ENCODE data around the gene TSPEAR. TPM values are rescaled to one million over a fixed set of nuclear protein-coding genes. Genes with fewer than 3 reads are reported as not detected.
"Not testable (repeated sequence)": the region's sequence is repeated elsewhere in the genome, so short reads cannot be mapped to it uniquely, and the experiment has no call there.

The TSPEAR gene
- total and polyA plus RNA-seq, 11 donors, result 0.01 to 2.6 (median 0.71) TPM; not detected in 2

DNA sequence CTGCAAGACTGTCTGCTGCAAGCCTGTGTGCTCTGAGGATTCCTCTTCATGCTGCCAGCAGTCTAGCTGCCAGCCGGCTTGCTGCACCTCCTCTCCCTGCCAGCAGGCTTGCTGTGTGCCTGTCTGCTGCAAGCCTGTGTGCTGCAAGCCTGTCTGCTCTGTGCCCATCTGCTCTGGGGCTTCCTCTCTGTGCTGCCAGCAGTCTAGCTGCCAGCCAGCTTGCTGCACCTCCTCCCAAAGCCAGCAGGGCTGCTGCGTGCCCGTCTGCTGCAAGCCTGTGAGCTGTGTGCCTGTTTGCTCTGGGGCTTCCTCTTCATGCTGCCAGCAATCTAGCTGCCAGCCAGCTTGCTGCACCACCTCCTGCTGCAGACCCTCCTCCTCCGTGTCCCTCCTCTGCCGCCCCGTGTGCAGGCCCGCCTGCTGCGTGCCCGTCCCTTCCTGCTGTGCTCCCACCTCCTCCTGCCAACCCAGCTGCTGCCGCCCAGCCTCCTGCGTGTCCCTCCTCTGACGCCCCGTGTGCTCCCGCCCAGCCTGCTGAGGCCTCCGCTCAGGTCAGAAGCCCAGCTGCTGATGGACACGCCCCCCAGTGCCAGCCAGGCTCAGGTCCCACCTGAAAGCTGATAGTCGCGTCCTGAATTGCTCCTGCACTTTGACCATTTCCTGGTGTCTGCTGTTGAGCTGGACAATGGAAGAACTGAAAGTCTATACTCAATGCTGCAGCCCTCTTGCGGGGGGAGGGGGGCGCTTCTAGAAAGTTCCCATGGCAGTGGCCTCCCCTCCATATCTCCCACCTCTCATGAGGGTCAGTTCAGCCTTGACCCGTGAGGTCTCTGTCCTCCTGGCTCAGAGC, 136.7 kb downstream of the TSPEAR start:
- H3K27ac ChIP-seq, result no peak overlapping the region
- TF ChIP-seq, protein P1, sequence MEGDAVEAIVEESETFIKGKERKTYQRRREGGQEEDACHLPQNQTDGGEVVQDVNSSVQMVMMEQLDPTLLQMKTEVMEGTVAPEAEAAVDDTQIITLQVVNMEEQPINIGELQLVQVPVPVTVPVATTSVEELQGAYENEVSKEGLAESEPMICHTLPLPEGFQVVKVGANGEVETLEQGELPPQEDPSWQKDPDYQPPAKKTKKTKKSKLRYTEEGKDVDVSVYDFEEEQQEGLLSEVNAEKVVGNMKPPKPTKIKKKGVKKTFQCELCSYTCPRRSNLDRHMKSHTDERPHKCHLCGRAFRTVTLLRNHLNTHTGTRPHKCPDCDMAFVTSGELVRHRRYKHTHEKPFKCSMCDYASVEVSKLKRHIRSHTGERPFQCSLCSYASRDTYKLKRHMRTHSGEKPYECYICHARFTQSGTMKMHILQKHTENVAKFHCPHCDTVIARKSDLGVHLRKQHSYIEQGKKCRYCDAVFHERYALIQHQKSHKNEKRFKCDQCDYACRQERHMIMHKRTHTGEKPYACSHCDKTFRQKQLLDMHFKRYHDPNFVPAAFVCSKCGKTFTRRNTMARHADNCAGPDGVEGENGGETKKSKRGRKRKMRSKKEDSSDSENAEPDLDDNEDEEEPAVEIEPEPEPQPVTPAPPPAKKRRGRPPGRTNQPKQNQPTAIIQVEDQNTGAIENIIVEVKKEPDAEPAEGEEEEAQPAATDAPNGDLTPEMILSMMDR (IDR thresholded peaks at IDR 0.05), result no peak
- no peak for TF ChIP-seq POLR2A (IDR thresholded peaks at IDR 0.05)
- H3K4me3 ChIP-seq, result no peak overlapping the region
- H3K27me3 ChIP-seq, result peaks cover 0 to 17% (median 0%) of the 10 kb centered on the region in 9 donors
- no peaks in the 10 kb centered on the region for H3K36me3 ChIP-seq
- no peaks in the 10 kb centered on the region for H3K4me1 ChIP-seq
- ATAC-seq (no peak), DNase-seq (no peak)
- peaks cover 0 to 37% (median 9%) of the 10 kb centered on the region in 12 donors for H3K9me3 ChIP-seq
- intact Hi-C loops (cut with DNase I), result no loop called here
- 38 to 47% (median 42%) methylated on average over 18 to 21 of the region's 21 CpGs for WGBS, 4 donors

DNA sequence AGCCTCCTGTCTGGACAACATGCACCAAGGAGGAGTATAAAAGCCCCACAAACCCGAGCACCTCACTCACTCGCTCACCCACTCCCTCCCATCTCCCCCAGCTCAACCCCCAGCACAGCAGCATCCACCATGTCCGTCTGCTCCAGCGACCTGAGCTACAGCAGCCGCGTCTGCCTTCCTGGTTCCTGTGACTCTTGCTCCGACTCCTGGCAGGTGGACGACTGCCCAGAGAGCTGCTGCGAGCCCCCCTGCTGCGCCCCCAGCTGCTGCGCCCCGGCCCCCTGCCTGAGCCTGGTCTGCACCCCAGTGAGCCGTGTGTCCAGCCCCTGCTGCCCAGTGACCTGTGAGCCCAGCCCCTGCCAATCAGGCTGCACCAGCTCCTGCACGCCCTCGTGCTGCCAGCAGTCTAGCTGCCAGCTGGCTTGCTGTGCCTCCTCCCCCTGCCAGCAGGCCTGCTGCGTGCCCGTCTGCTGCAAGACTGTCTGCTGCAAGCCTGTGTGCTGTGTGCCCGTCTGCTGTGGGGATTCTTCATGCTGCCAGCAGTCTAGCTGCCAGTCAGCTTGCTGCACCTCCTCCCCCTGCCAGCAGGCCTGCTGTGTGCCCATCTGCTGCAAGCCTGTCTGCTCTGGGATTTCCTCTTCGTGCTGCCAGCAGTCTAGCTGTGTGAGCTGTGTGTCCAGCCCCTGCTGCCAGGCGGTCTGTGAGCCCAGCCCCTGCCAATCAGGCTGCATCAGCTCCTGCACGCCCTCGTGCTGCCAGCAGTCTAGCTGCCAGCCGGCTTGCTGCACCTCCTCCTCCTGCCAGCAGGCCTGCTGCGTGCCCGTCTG, 137.5 kb downstream of the TSPEAR start, which contains the start of gene KRTAP10-4:
Gene KRTAP10-4, plus strand, starts transcription at position 100 of the 827 bp plus-strand sequence. Its CDS starts 30 bp downstream, at position 130.
- H3K9me3 ChIP-seq, result peaks cover 0 to 37% (median 9%) of the 10 kb centered on the region in 12 donors
- 54 to 73% (median 59%) methylated on average over 15 to 22 of the region's 25 CpGs for WGBS, 4 donors
- H3K36me3 ChIP-seq; H3K4me1 ChIP-seq; H3K4me3 ChIP-seq; intact Hi-C loops (cut with DNase I); H3K27ac ChIP-seq: not testable (repeated sequence)
- peak in 1 of 4 donors; percentile 44 for ATAC-seq
- peaks cover 0 to 17% (median 0%) of the 10 kb centered on the region in 9 donors for H3K27me3 ChIP-seq
- DNase-seq, result peak in 1 of 5 donors; percentile 58

DNA sequence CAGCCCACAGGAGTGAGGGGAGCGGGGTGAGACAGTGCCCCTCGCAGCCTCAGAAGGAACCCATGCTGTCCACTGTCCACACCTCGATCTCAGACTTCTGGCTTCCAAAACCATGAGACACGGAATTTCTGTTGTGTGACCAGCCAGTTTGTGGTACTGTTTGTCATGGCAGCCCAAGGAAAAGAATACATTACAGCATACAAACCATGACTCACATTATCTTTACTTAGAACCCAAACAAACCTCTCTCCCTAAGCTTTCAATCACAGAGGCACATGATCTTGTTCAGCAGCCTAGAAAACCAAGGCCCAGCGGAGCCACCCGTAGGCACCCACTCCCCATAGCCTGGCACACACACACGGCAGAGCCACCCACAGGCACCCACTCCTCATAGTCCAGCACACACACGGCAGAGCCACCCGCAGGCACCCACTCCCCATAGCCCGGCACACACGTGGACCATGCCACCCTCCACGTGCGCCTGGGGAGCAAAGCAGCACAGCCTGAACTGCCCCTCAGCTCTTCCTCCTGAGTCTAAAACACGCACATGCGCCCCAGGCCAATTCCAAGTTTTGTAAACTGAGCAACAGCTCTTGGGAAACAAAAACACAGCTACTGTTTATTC, 138.3 kb downstream of the TSPEAR start:
- H3K4me3 ChIP-seq, result no peak overlapping the region
- peaks cover 0 to 34% (median 9%) of the 10 kb centered on the region in 12 donors for H3K9me3 ChIP-seq
- H3K27ac ChIP-seq, result no peak overlapping the region
- ATAC-seq (no peak), DNase-seq (no peak)
- H3K27me3 ChIP-seq, result peaks cover 0 to 21% (median 0%) of the 10 kb centered on the region in 9 donors
- 79 to 87% (median 83%) methylated on average over 15 of the region's 15 CpGs for WGBS, 4 donors
- no peaks in the 10 kb centered on the region for H3K4me1 ChIP-seq
- TF ChIP-seq, protein P1 (IDR thresholded peaks at IDR 0.05), result no peak
- TF ChIP-seq POLR2A (IDR thresholded peaks at IDR 0.05), result no peak
- H3K36me3 ChIP-seq, result no peaks in the 10 kb centered on the region
- intact Hi-C loops (cut with DNase I), result no loop called here

DNA sequence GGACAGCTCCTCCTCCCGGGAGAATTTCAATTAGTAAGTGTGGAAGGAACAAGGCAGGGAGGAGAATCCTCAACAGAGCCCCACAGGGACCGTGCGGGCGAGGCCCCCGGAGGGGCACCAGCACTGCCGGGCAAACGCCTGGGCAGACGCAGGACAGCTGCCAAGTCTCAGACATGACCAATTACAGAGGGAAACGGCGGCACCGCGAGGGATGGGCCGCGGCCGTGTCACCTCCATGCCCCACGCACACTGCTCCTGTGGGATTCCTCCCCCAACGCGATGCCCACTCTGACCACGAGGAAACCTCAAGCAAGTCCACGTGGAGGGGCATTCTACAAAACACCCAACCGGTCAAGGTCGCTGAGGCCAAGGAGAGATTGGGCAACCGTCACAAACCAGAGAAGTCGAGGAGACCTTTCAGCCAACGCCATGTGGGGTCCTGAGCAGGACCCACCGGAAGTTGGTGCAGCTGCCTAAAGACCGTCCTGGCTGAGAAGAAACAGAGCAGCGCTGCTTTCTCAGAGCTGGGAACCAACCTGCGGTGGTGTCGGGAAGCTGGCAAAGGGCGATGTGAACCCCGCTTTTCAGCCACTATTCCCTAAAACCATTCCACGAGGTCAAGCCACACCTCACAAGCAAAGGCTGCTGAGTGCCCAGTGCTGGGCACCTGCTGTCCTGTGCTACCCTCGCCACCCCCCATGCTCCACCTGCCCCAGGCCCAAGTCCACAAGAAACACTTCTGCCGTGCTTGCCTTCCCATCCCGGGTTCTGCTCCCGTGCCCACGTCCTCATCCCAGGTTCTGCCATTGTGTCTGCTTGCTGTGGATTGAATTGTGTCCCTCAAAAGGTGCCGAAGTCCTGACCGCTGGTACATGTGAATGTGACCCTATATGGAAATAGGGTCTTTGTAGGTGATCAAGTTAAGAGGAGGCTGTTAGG, 139.3 kb downstream of the TSPEAR start:
- TF ChIP-seq, protein P1 (IDR thresholded peaks at IDR 0.05), result no peak
- no peak for TF ChIP-seq POLR2A (IDR thresholded peaks at IDR 0.05)
- intact Hi-C loops (cut with DNase I), result no loop called here
- H3K36me3 ChIP-seq, result no peaks in the 10 kb centered on the region
- H3K4me3 ChIP-seq, result no peak overlapping the region
- no peak overlapping the region for H3K27ac ChIP-seq
- no peak for ATAC-seq
- 89 to 91% (median 90%) methylated on average over 40 of the region's 40 CpGs for WGBS, 4 donors
- H3K9me3 ChIP-seq, result peaks cover 0 to 24% (median 6%) of the 10 kb centered on the region in 12 donors
- DNase-seq, result no peak
- peaks cover 0 to 22% (median 0%) of the 10 kb centered on the region in 9 donors for H3K27me3 ChIP-seq
- H3K4me1 ChIP-seq, result peaks cover 0 to under 1% (median 0%) of the 10 kb centered on the region in 12 donors
